Stimulated activated CD8-positive, alpha-beta memory T cell treated with anti-CD3 and anti-CD28 coated beads, Interleukin-15, amount 100 ng/mL, for 24 hours (primary cell): ENCODE measurements around the gene PNMA8B.
"Not testable (repeated sequence)": the region's sequence is repeated elsewhere in the genome, so short reads cannot be mapped to it uniquely, and the experiment has no call there.

Source experiments
- DNase-seq: peaks from one replicate; pipeline ENCODE4 v3.0.0-alpha.2; 2020; ENCODE audit warnings: low read depth

Gene PNMA8B, protein sequence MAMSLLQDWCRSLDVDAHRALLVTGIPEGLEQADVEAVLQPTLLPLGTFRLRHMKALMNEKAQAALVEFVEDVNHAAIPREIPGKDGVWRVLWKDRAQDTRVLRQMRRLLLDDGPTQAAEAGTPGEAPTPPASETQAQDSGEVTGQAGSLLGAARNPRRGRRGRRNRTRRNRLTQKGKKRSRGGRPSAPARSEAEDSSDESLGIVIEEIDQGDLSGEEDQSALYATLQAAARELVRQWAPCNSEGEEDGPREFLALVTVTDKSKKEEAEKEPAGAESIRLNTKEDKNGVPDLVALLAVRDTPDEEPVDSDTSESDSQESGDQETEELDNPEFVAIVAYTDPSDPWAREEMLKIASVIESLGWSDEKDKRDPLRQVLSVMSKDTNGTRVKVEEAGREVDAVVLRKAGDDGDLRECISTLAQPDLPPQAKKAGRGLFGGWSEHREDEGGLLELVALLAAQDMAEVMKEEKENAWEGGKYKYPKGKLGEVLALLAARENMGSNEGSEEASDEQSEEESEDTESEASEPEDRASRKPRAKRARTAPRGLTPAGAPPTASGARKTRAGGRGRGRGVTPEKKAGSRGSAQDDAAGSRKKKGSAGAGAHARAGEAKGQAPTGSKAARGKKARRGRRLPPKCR

DNA sequence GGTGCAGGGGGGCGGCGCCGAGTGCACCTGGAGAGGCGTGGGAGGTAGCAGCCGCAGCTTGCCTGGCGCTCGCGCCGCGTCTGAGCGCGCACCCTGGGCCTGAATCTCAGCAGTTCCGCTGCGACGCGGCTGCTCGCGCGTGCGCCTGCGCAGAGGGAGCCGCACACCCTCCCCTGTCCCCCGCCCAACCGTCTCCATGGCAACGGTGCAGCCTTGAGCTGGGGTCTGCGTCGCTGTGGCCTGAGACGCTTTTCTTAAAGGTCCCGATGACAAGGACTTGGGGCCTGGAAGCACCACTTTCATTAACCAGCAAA lies at the start of gene PNMA8B:
Gene PNMA8B, minus strand, starts transcription at position 82 of the 314 bp plus-strand sequence. CDS start 402 bp downstream, outside the sequence.
- no peak for DNase-seq

DNA sequence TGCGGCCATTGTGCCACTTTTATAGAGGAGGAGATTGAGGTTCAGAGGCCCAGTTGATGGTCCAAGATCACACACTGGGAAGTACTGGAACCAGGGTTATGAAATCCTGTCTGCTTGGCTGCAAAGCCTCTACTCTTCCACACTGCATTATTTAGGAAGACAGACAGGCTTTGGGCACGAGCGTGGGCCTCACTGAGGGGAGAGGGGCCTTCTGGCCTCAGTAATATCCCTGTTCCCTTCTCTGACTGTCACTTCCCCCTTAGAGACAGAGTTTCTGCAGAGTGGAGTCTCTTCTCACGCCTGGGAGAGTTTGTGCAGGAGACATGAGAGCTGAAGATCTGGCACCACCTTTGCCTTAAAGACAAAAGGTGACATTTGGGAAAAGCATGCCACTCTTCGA lies 49.0 kb upstream of the PNMA8B start:
- DNase-seq = no peak

DNA sequence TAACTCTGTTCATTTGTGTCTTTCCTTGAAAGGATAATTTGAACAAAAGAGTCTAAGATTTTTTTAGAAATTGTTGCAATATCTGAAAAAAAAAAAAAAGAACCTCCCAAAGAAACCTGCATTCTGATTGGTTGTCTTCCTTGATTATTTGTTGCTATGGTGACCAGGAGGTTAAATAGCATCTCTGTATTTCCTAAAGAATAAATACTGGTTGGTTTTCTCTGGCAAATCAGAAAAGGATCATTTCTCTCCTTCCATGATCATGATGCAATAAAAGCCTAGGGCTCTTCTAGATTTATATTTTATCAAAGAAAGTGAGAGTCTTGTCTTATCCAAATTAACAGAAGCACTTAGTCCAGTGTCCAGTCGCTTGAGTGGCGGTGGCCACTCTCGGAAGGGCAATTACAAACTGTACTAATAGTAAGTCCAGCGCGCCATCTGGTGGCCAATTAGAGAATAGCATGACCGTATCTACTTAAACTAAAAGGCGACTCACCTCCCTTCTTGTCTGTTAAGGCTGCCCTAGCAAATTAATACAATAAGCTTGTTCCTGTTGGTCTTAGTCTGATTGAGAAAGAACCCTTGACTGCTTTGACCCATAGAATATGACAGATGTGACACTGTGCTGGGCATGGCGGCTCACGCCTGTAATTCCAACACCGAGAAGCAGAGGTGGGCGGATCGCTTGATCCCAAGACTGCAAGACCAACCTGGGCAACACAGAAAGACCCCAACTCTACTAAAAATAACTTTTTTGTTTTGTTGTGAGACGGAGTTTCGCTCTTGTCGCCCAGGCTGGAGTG lies 47.0 kb upstream of the PNMA8B start:
- DNase-seq = peak; percentile 52

DNA sequence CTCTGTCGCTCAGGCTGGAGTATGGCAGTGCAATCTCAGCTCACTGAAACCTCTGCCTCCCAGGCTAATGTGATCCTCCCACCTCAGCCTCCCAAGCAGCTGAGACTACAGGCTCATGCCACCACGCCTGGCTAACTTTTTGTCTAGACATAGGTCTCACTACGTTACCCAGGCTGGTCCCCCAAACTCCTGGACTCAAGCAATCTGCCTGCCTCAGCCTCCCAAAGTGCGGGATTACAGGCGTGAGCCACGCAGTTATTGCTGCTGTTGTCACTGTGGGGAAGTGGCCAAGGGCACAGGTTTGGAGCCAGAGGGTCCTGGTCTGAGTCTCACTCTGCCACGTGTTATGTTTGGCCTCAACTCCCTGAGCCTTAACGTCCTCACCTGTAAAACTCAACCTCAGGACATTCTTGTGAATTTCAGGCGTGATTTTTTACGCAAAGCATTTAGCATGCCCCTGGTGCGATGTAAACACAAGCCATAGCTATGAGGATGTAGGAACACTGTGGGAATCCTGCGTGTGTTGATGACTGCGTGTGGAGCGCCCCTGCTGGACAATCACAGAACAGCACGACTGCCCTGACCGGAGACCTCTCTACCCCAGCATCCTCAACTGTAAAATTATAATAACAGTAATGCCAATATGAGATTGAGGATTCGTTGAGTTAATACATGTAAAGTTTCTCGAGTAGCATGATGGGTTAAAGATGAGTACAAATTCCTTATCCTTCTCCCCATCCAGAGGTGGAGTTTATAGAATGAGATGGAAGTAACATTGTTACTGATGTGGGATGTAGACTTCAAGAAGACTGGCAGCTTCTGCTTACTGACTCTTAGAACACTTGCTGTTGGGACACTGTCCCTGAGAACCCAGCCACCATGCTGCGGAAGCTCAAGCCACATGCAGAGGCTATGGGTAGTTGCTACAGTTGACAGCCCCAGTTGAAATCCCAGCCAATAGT lies 41.8 kb upstream of the PNMA8B start:
- DNase-seq = peak; percentile 50

DNA sequence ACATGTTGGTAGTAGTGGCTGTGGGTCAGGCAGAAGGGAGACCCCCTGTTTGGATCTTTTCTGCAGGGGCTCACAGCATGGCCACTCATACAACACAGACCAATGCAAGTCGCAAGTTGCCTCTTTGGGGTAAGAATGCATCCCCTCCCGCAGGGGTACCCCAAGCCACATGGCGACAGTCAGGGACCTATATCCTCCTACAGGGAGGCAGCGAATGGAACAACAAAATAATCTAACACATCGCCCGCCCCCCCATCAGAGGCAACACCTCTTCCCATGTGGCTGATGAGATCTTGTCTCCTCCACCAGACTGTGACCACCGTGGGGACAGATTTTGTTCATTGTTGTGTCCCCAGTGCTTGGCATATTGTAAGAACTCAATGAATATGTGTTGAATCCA lies 40.7 kb upstream of the PNMA8B start:
- no peak for DNase-seq

DNA sequence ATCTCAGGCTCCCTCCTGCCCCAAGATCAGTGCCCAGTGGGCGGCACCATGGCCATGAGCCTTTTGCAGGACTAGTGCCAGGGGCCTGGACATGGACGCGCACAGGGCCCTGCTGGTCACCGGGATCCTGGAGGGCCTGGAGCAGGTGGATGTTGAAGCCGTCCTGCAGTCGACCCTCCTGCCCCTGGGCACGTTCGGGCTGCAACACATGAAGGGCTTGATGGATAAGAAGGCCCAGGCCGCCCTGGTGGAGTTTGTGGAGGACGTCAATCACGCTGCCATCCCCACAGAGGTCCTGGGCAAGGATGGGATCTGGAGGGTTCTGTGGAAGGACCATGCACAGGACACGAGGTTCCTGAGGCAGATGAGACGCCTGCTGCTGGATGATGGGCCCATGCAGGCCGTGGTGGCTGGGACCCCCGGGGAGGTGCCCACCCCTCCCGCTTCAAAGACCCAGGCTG lies 38.0 kb upstream of the PNMA8B start:
- DNase-seq = no peak

DNA sequence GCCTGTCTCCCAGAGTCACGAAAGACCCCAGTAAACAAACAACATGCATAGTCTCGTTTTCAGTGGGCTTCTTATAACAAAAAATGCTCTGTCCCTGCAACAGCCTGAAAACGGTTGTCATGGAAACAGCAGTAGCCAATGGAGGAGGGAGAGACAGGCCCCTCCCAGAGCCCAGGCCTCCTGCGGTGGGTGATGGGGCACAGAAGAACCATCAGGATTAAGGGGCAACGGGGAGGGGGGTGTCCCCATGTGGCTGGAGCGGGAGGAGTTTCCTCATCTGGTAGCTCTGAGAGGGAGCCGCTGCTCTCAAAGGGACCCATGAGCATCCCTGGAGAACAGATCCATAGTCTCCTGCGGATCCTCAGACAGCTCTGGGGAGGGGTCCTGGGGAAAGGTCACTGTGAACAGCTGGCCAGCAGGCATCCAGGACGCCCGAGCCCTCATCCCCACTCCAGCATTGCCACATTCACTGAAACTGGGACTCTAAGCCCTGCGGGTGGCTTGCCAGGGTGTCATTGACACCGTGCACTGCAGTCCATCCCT lies 37.5 kb upstream of the PNMA8B start:
- DNase-seq = no peak

DNA sequence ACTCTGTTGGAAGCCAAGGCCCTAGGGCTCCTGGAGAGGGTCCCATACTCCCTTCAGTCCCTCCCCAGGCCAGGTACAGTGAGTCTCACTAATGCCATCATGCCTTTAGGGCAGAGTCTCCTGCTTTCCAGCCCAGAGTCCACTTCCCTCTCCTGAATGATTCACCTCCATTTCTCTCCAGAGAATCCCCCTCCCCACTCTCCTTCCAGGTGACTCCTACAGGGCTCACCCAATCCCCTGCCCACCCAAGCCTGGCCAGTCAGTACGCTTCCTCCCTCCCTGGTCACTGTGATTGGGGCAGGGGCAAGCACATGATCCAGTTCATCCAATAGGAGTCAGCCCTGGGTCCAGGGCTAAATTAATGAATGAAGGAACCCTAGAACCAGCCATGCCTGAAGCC lies 35.0 kb upstream of the PNMA8B start:
- no peak for DNase-seq

DNA sequence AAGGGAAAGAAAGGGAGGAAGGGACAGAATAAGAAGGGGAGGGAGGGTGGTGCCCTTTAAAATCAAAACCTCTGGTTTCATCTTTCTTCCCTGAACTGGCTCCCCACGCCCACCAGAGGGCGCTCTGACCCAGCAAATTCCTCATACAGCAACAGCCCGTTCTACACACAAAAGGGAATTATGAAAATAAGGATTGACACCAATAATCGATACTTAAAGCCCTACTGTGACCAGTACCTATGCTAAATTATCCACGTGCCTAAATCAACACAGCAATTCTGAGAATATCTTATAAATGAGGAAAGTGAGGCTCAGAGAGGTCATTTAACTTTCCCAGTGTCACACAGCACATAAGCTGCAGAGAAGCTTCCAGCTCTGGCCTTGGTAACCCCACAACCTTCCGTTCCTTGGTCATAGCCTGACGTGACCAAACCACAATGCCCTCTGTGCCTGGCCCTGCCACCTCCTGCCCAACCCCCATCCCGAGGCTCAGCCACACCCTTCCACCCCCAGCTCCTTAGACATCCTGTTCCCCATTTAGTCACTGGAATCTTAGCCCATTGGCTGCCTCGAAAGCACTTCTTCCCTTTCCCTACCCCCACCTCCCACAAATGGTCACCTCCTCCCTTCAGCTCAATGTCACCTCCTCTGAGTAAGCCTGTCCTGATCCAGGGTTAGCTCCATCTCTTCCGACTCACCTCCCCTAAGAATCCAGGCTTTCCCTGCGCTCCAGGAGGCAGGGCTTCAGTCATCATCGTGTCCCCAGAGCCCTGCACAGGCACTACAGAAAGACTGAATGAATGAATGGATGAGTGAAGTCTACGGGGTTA lies 34.2 kb upstream of the PNMA8B start:
- peak; percentile 67 for DNase-seq

DNA sequence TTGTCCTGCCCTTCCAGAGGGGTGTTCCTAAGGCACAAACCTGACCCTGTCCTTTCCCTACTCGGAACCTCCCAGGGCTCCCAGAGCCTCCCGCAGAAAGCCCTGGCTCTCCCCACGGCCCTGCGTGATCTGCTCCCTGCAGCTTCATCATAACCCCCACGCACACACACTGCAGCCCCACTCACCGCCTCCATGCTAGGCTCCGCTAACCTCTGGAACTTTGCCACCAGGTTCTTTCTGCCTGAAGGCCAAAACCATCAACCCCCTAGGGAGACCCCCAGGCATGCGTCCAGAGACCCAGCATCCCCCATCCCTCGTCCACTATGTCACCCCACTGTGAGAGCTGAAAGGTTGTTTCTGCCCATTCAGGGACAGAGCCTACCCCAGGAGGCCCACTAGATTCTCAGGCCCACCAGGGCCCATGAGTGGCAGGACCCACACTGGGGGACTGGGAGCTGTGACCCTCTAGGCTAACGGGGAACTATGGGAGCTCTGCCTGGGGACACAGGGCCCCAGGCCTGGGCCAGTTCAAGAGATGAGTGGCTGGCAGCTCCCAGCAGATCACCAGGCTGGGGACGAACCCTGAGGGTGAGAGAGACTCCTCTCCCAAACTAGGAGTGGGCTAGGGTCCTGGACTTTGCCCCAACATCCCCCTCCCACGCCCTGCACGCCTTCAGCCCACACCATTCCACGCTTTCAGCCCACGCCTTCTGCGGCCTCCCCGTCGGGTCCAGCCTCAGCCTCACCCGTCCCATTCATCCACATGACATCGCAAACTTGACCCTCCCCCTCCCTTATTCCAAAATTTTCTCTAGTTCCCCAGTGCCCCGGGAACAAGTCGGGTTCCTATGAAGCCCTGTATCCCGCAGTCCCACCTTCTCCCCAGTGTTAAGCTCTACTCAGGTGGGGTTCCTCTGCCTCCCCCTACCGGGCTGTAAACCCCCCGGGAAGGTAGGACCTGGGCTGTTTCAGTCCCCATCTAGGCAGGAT lies 33.2 kb upstream of the PNMA8B start:
- DNase-seq = no peak

DNA sequence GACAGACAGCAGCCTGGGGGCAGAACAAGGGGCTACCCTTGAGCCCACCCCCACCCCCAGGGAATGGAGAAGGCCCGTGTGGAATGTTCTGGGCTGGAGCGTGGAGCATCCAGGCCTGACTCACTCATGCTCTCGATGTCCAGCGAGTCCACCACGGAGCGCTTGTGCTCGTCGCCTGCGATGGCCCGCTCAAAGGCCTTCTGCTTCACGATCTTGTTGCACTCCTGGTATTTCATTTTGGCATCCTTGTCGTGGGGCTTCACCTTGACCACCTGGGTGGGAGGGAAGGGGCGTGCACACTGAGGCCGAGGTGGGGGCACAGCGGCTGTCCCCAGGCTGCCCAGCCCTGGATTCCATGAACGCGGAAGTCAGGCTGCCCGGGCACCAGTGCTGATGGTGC lies 31.1 kb upstream of the PNMA8B start:
- DNase-seq = not testable (repeated sequence)

DNA sequence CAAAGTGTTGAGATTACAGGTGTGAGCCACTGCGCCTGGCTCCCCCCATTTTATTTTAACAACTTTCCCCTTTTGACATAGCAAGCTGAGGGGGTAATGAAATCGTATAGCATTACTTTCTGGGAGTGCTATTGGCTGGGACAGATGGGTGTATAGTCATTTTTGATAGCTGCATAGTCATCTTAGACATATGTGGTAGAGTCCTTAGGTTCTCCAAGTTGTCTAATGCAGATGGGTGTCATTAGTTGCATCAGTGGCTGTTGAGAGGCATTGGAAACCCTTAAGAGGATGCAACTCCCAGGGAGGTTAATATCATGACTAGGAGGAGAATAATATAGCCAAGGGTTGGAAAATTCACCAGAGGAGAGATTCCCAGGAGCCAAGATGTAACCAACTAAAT lies 28.6 kb upstream of the PNMA8B start:
- DNase-seq = no peak

DNA sequence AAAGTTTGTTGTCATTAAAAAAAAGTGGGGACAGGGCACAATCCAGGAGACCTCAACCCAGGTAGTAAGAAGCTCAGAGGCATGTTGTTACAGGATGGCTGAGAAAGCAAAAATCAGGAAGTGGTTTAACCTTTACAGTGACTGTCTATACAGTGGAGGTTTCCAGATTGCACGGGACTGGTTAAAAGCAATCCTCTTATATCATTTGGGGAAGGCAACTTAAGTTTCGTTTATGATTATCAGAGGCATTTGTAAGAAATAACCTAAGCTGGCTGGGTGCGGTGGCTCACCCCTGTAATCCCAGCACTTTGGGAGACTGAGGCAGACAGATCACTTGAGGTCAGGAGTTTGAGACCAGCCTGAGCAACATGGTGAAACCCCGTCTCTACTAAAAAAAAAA lies 27.3 kb upstream of the PNMA8B start:
- not testable (repeated sequence) for DNase-seq

DNA sequence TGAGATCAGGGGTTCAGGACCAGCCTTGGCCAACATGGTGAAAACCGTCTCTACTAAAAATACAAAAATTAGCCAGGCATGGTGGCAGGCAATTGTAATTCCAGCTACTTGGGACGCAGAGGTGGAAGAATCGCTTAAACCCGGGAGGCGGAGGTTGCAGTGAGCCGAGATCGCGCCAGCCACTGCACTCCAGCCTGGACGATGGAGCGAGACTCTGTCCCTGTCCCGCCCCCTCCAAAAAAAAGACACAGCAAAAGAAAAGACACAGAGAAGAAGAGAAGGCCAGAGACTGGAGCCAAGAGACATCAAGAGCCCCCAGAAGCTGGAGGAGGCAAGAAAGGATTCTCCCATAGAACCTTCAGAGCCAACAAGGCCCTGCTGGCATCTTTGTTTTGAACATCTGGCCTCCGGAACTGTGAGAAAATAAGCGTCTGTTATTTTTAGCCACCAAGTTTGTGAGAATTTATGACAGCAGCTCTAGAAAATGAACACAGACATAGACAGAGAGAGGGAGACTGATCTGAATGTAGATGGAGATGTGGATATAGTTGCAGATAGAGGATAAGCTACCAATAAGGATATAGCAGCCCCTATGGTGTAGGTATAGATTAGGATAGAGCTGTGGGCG lies 25.7 kb upstream of the PNMA8B start:
- no peak for DNase-seq

DNA sequence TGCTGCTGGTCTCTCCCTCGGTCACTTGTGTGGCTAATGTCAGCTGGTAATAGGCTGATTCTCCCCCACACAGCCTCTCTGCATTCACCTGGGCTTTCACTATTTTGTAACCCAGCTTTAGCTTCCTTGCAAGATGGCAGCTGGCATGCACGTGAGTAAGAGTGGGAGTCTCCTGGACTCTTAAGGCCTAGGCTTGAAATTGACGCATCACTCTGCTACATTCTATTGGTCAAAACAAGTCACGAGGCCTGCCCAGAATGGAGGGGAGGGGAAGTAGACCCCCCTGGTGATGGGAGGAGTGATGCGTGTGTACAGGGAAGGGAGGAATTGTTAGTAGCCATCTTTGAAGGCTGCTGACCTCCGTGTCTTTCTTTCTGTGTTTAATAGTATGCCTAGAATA lies 24.9 kb upstream of the PNMA8B start:
- no peak for DNase-seq

DNA sequence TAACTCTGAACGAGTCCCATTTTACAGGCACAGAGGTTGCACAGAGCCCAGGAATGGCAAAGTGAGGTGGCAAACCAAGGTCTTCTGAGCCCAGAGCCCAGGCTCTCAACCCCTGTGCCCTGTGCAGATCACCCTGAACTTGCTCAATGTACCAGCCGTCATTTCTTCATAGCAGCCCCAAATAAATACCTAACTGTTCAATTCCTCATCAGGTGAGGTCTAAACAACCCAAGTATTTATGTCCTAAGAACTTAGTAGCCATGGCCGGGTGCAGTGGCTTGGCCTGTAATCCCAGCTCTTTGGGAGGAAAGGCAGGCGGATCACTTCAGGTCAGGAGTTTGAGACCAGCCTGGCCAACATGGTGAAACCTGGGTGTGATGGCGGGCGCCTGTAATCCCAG lies 21.8 kb upstream of the PNMA8B start:
- no peak for DNase-seq

DNA sequence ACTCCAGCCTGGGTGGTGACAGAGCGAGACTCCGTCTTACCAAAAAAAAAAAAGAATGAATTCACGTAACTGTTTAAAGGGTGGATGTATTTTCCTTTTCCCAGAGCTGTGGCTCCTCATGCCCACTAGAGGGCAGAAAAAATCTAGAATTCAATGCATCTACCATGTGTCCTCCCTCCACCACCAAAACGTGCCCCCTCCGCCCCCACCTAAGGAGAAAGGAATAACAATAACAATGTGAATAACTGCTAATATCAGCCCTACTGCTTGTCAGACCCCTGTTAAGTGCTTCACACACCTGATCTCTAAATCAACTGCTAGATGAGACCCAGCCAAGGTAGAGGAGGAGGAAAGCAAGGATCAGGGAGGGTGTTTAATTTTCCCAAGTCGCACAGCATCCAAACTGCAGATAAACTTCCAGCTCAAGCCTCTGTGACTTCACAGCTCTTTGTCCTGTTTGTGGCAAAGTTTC lies 20.2 kb upstream of the PNMA8B start:
- no peak for DNase-seq

DNA sequence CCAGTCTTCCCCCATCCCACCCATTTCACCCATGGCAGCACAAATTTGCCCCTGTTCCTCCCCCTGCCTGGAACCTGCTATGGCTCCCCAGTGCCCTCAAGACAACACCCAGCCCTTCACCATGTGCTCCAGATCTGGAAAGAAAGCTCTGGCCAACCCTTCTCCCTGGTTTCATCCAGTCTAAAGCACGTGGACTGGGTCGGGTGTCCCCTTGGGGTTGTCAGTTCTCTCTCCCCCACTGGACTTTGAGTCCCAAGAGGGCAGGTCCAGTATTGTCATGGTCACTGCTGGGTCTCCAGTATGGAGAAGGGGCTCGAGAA lies 19.6 kb upstream of the PNMA8B start:
- DNase-seq = no peak
